ENCODE measurements around the gene NINJ1. TPM values are rescaled to one million over a fixed set of nuclear protein-coding genes. Genes with fewer than 3 reads are reported as not detected.

Gene NINJ1
- total RNA-seq, 1 experiment from 2014 or later = 30.5 TPM

DNA sequence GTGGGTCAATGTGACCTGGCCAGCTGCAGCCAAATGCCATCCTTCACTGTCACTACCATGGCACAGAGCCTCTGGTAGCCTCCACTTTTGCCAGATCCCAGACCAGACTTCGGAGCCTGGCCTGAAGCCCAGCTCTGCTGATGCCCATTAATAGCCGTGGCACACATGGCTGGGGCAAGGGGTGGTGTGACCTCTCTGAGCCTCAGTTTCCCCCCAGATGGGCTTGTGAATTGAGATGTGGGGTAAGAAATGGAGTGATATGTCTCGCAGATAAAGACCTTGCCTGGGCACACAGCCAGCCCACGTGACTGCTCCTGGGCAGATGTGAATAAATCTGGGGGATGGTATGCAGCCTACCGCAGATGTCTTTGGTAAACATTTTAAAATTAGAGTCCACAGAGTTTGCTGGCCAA lies 61.7 kb downstream of the NINJ1 start:
- Histone ChIP-seq H3K4me1 (ENCODE audit: insufficient read depth, low read length) (no peaks in the 10 kb centered on the region), H2AFZ (ENCODE audit: low read length) (no peak overlapping the region), H3K9me2 (replicated peaks; ENCODE audit: low read length) (no peaks in the 10 kb centered on the region), H3K9ac (ENCODE audit: low read length) (no peak overlapping the region), H3K4me3 (ENCODE audit: low read length) (no peak overlapping the region), H3K27me3 (ENCODE audit: low read length) (no peaks in the 10 kb centered on the region), H3K9me3 (ENCODE audit: low read length) (no peaks in the 10 kb centered on the region), H3K27ac (ENCODE audit: low read length) (no peak overlapping the region), H3K36me3 (ENCODE audit: low read depth, low read length) (no peaks in the 10 kb centered on the region), H3F3A (ENCODE audit: low read length, unreplicated experiment) (no peaks in the 10 kb centered on the region), H4K20me1 (ENCODE audit: low read length) (no peaks in the 10 kb centered on the region), H3K79me2 (ENCODE audit: low read length) (no peaks in the 10 kb centered on the region), H3K4me2 (ENCODE audit: low read length) (no peak overlapping the region)
- no TSS peak for BruUV-seq (replicated peaks)
- TF ChIP-seq EZH2 (IDR thresholded peaks at IDR 0.05; ENCODE audit: low read length, unreplicated experiment) = no peak
- TF ChIP-seq, protein P1, sequence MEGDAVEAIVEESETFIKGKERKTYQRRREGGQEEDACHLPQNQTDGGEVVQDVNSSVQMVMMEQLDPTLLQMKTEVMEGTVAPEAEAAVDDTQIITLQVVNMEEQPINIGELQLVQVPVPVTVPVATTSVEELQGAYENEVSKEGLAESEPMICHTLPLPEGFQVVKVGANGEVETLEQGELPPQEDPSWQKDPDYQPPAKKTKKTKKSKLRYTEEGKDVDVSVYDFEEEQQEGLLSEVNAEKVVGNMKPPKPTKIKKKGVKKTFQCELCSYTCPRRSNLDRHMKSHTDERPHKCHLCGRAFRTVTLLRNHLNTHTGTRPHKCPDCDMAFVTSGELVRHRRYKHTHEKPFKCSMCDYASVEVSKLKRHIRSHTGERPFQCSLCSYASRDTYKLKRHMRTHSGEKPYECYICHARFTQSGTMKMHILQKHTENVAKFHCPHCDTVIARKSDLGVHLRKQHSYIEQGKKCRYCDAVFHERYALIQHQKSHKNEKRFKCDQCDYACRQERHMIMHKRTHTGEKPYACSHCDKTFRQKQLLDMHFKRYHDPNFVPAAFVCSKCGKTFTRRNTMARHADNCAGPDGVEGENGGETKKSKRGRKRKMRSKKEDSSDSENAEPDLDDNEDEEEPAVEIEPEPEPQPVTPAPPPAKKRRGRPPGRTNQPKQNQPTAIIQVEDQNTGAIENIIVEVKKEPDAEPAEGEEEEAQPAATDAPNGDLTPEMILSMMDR (conservative IDR thresholded peaks at IDR 0.05; ENCODE audit: low read depth, low read length) = no peak
- TF ChIP-seq EZH2phosphoT487 (IDR thresholded peaks at IDR 0.05; ENCODE audit: borderline replicate concordance, low read length) = no peak
- CTCF ChIA-PET = no interaction called here
- POLR2A ChIA-PET (ENCODE audit: unreplicated experiment) = no interaction called here
- intact Hi-C loops (cut with micrococcal nuclease) = no loop called here
- DNase-seq (no peak), ATAC-seq (no peak)

Other genes starting within 250 kb of the NINJ1 start
- gene FGD3, start 186.7 kb downstream of the NINJ1 start, total RNA-seq (2014; rRNA removed) = 5.4 and 6.3 TPM in 2 replicates
- 12.7 and 13.4 TPM in 2 replicates for gene SUSD3, start 75.5 kb downstream of the NINJ1 start, total RNA-seq (2014; rRNA removed)
- 68.6 and 86.0 TPM in 2 replicates for gene CARD19, start 38.0 kb downstream of the NINJ1 start, total RNA-seq (2014; rRNA removed)
- 11.7 and 15.5 TPM in 2 replicates for gene WNK2, start 49.9 kb upstream of the NINJ1 start, total RNA-seq (2014; rRNA removed)